GM12891 (cell line): ENCODE results near the gene NR2F1-AS1.

Source experiments
- POLR2A ChIP-seq: IDR thresholded peaks from 2 replicates; pipeline ENCODE4 v1.6.1; 2011; ENCODE audit warnings: low read depth, low read length, control low read depth
- POLR2AphosphoS5 ChIP-seq: IDR thresholded peaks from 2 replicates; pipeline ENCODE4 v1.6.1; 2011; ENCODE audit warnings: low read depth, low read length, control low read depth

DNA sequence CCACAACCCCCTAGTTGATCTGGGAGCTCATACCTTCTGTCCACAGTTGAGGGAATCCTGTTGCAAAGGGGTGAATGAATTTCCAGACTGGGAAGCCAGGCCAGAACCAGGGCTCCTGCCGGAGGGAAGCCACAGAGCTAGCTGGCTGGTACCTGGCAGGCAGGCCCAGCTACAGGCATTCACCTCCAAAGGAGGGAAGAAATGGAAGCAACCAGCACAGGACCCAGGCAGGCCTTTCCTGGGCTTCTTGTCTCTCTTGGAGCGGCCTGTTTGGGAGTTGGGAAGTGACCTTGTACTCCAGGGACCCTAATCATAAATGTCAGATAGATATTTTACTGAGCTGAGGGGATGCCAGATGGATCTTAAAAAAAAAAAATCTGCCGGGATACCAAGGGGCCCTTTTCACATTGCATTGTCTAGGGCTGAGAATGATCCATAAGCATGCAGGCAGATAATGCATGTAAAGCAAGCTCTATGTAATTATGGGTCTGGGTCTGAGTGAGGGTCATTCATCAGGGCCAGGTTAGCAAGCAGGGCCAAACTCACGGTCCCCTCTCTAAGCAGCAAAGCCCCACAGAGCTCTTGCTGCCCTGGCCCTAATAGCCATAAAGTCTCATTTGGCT, 10.4 kb upstream of the NR2F1-AS1 start:
- TF ChIP-seq POLR2A (no peak), POLR2AphosphoS5 (no peak)
